ENCODE measurements around the gene NTM.

DNA sequence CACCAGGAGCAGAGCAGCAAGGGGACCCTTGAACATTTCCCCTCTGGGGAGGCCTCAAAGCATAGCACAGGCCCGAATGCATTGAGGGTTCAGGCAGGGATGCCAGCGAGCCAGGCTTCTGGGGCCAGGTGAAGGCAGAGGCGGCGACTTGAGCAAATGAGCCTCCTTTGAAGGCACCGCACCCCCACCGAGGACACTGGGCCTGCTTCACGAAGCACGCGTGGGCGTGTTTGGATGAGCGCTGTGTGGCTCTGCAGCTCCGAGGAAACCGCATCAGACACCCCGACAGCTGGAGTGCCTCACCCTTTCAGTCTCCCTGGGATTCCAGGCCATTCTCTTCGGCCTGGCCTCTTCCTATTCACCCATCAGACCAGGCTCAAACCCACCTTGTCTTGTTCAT, 301.8 kb downstream of the NTM start:
- TF ChIP-seq, protein P1, sequence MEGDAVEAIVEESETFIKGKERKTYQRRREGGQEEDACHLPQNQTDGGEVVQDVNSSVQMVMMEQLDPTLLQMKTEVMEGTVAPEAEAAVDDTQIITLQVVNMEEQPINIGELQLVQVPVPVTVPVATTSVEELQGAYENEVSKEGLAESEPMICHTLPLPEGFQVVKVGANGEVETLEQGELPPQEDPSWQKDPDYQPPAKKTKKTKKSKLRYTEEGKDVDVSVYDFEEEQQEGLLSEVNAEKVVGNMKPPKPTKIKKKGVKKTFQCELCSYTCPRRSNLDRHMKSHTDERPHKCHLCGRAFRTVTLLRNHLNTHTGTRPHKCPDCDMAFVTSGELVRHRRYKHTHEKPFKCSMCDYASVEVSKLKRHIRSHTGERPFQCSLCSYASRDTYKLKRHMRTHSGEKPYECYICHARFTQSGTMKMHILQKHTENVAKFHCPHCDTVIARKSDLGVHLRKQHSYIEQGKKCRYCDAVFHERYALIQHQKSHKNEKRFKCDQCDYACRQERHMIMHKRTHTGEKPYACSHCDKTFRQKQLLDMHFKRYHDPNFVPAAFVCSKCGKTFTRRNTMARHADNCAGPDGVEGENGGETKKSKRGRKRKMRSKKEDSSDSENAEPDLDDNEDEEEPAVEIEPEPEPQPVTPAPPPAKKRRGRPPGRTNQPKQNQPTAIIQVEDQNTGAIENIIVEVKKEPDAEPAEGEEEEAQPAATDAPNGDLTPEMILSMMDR (IDR thresholded peaks at IDR 0.05; ENCODE audit: low read depth, low read length), result no peak
- no peak for TF ChIP-seq EZH2phosphoT487 (IDR thresholded peaks at IDR 0.05; ENCODE audit: low read depth)

Measured in OCI-LY3 (cell line).